CD1c-positive myeloid dendritic cell (primary cell): ENCODE results near the gene TRABD2B.

Experiments used
- DNase-seq: peaks from one replicate; pipeline ENCODE4 v3.0.0-alpha.2; 2016; ENCODE audit errors: extremely low spot score

TRABD2B gene

DNA sequence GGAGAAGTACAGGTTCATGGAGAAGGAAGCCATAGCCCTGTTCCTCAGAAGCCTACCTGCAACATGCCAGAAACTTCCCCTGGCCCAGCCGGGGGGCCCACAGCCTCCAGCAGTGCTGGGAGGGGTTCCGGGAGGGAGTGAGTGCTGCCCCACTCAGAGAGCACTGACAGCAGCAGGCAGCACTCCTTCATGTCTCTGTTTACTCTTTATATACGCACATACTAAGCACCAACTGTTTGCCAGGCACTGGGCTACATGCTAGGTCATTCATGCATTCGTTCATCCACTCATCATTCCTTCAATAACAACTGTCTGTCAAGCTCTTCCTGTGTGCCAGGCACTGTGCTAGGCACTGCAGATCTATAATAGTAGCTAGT, 120.6 kb downstream of the TRABD2B start:
- DNase-seq, result no peak

DNA sequence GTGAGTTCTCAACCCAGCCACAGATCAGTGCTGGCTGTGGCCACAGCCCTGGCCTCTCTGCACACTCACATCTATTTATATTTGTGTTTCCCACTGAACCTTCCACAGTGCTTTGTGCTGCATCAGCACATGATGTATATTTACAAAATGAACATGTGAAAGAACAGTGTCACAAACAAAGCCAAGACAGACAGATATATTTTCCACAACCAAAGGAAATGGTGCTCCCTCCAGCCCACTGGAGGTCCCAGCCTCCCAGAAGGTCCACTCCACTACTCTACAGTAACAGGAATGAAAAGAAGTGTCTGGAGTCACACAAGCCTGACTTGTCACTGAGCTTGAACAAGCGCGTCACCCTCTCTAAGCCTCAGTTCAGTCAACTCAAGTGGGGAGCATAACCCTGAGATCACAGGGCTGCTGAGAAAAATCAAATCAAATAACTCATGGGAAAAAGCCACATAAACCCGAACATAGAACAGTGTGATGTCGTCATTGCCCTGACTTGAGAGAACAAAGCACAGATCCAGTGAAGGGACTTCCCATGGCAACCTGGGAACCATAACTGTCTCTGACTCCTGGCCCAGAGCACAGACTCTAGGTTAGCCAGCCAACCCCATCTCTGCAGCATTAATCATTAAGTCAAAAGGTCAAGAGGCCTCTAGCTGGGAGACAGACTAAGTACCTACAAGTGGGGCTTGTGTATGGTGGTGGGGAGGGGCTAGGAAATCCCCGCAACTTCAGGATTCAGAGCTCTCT, 121.2 kb downstream of the TRABD2B start:
- DNase-seq, result no peak

DNA sequence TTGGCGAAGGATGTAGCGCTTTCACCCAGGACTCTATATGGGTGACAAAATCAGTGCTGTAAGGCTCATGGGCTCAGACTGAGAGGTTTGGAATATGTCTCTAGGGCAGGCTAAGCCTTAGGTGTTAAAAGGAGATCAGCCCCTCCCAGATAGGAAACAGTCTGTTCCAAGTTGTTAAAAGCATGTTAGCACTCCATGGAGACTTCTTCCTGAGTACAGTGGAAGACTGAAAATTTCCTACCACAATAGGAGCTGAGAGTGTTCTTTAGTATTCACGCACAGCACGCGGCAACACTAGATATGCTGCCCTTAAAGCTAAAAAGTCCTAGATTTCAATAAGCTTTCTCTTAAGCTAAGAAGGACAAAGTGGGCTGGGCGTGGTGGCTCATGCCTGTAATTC, 122.1 kb downstream of the TRABD2B start:
- no peak for DNase-seq

DNA sequence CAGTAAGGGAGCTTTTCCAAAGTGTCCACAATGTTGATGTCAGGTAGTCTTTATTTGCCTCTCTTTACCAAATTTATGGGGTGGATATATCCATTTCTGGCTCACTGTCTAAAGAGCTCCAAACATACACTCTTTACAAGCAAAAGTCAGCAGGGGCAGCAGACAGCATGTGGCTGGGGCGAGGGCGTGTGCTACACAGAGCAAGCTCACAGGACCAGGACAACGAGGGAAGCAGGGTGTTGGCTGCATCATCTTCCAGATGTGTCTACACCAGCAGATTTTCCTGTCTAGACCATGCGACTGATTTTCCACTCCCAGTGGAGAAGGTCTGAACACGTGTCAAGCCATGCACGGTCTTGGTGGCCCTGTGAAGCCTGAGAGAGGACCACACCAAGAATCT, 123.8 kb downstream of the TRABD2B start:
- DNase-seq, result no peak

DNA sequence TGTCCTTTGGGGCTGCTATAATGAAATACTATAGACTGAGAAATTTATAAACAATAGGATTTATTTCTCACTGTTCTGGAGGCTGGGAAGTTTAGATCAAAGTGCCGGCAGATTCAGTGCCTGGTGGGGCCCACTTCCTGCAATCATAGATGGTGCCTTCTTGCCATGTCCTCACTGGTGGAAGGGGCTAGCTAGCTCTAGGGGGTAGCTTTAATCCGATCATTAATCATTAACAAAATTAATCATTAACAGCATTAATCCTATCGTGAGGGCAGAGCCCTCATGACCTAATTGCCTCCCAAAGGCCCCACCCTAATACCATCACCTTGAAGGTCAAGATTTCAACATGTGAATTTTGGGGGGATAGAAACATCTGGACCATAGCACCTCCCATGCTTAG, 124.3 kb downstream of the TRABD2B start:
- DNase-seq, result no peak

DNA sequence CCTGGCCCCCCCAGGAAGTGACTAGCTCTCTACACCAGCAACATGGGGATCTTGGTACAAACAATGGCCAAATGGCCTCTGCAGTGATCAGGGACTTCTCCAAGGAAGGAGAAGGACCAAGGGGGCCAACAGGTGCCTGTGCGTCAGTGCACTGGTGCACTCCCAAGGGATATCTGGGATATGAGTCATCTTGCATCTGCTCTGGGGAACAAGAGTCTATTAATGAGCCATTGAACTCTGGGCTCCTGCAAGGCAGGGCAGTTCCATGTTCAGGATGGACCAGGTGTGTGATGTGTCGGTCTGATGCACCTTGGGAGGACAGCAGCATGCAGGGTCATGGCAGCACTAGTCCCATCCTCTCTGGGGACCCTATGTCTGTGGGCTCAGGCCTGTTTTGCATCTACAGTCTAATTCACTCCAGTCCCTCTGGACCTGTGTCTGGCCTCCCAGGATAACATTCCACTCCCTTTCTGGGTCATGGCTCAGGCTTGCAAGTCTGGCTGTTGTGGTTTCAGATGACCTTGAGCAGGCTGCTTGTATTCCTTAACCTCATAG, 125.3 kb downstream of the TRABD2B start:
- no peak for DNase-seq

DNA sequence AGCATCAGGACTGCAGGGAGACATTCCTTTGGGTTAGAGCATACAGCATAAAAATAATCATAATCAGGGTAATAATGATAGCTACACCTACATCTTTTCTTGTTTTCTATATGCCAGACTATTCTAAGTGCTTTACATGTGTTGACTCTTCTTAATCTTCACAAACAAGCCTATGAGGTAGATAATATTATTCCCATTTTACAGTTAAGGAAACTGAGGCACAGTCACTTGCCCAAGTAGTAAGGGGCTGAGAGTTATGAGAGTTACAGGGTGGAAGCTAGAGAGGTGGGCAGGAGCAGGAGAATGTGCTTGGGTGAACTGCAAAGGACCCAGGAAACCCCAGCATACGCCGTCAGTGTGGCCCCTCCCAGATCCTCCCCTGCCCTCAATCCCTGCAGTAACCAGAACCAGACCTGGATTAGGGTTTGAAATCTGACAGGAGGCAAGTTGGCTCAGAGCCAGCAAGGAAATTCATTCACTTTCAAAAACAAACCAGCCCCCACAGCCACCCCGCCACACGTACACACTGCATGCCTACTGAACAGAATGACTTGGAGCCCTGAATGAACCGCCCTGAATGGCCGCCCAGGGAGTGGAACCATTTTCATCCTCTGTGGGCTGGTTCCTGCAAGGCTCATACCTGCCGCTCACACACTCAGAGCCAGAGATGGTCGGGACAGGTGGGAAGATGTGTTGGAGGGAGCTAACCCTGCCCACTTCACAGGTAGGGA, 126.1 kb downstream of the TRABD2B start:
- no peak for DNase-seq

DNA sequence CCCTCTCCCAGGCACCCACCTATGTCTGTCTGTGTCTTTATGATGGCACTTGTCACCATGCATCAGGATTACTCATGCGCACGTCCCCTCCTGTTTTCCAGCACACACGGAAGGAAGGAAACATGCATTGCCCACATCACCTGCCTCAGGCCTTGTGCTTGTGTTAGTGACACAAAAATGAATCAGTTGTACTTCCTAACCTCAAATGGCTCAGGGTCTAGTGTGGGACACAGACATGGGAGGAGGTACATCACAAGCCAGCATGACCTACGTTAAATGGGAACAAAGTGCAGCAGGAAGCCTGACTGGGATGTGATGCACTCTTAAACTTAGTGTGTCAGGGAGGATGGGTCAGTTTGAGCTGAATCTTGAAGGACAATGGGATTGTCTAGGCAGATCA, 126.7 kb downstream of the TRABD2B start:
- no peak for DNase-seq

DNA sequence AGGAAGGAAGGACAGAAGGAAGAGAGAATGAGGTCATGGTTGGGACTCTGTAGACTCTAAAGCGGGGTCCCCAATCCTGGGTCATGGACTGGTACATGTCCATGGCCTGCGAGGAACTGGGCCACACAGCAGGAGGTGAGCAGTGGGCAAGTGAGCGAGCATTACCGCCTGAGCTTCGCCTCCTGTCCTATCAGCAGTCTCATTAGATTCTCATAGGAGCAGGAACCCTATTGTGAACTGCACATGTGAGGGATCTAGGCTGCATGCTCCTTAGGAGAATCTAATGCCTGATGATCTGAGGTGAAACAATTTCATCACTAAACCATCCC, 128.9 kb downstream of the TRABD2B start:
- DNase-seq, result no peak

DNA sequence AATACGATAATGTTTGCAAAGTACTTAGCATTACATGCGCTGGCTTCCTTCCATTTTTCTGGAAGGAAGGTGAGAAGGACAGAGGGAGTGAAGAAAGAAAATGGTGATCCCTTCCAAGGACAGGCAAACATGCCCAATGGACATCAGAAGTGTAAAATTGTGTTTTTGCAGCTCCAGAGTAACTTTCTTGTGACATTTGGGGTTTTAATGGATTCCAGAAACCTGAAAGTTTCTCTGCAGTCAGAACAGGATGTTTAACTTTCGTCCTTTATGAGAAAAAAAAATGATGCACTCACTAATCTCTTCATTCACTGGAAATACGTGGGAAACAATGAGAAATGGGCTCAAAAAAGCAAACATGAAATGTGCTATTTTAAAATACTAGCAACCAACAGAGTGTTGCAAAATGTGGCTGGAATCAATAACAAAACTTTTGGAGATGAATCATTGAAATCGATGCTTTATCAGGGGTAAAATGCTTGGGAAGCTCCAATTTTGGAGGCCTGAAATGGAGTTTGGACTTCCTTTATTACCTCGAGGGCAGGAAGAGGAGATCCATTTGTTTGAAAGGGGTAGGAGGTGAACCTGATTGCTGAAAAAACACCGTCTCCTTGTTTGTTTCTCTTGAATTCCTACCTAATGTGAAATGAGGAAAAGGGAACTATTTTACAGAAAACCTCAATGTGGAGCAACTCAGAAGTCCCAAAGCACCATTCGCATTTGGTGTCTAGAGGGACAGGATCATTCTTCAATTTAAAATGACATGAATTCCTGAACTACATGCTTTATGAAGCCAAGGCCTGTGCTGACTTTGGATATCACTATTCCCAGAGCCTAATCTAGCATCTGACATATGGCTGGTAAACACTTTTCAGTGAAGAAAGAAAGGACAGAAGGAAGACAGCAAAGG, 129.5 kb downstream of the TRABD2B start:
- DNase-seq, result no peak

DNA sequence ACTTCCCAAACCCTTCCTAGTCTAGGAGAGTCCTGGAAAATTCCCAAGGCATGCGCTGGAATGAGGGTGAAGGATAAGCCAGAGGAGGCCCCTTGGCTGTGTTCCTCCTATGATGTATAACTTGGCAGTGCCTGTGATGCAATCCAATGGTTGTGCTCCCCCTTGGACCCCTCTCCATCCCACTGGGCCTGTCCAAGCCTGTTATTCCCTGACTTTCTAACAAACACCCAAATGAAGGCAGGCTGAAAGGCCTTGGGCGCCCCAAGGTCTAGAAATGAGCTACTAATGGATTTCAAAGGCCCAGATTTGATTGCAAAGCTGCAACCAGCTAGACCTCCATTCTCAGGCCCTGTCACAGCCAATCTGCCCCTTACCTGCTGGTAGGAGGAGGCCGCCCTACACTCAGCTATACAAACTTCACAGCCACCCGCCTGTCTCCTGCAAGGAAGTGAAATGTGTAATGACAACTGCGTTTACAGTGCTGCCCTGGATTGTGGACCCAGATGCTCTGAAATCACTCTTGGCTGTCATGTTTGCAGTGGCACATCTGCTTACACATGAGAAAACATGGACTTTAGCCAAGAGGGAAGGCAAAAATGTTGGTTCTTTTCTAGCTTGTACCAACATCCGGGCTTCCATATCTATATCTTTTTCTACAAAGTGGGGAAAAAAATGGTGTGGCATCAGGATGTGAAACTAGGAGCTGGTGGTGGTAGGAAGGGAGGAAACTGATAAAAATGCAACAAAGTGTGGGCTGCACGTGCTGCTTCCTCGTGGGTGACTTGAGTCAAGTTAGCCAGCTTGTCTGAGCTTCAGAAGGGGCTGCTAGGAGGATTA, 130.4 kb downstream of the TRABD2B start:
- DNase-seq, result no peak

DNA sequence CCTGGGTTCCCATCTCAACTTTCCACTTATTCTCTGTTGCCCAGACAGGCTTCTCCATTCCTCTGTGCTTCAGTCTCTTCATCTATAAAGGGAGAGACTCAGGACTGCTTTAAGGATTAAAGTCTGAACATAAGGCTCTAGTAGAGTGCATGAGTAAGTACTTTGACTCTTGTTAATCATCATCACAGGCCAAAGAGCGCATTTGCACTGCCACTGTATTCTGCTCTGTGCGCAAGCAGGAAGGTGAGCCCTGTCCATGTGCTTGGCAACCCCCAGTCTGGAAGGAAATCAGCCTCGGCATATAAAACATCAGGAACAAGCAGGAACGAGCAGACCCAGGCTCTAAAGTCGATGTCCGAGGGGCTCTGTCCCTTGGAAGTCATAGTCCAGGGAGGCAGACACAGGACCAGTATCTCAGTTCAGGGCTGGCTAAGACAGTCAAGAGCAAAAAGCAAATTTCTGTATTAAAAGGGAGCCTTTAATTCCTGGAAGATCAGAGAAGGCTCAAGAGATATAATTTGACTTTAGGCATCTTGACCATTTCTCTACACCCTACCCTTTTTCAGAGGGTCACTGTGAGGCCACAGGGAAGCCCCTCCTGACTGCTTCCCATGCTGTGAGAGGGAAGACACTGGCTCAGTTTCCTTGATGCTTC, 131.2 kb downstream of the TRABD2B start:
- DNase-seq, result no peak

DNA sequence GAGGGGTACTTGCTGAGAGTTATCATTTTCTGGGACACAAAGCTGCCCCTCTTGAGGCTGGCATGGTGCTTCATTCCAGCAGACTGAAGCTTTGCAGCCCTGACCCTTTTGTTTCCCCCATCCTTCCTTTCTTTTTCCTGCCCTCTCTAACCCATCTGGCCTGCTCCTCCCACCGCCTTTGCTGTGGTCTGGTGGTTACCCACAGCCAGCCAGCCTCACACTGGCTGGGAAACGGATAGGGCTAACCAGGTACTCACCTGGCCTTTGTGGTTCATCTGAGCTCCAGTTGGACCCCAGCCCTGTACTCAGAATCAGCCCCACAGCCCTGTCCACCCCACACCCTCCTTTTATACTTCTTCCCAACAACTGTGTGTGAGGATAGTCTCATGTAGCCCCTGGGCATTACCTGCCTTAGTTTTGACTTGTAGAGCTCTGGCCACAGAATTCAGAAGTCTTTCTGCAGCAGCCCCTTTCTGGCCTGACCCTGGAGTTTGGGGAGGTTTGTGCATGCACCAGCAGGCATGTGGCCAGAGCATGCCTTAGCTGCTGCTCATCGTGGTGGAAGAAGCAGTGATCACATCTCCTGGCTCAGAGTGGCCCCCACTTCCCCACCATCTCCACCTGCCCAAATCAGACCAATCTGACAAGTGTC, 138.0 kb downstream of the TRABD2B start:
- no peak for DNase-seq

DNA sequence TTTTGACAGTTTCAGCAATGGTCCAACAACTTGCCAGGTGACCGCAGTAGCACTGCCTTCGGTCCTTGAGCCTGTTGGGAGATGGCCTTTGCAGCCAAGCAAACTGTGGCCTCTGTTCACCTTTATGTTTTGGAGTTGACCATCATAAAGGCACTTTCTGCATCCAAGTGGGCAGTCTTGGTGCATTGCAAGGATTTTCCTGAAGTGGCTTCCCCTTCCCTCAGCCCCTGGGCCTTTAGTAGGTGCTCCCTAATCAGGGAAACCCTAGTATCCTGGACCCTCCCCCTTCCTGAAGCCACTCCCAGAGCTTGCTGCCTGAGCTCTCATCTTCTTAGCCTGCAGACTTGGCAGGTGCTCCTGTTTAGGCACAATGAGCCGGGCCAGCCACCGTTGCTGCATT, 140.2 kb downstream of the TRABD2B start:
- no peak for DNase-seq

DNA sequence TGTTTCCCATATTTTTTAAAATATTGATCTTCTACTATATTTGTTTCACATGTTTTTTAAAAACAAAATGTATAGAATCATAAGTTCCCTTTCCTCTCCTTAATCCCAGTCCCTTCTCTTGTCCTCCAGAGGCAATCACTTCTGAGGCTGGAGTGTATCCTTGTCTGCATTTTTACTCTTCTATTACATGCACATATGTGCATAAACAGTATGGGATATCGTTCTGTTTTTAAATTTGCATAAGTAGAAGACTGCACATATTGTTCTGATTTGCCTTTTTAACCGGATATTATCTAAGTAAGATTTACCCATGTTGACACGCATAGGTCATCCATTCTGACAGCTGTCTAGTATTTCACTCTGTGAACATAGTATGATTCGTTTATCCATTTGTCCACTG, 142.0 kb downstream of the TRABD2B start:
- no peak for DNase-seq

DNA sequence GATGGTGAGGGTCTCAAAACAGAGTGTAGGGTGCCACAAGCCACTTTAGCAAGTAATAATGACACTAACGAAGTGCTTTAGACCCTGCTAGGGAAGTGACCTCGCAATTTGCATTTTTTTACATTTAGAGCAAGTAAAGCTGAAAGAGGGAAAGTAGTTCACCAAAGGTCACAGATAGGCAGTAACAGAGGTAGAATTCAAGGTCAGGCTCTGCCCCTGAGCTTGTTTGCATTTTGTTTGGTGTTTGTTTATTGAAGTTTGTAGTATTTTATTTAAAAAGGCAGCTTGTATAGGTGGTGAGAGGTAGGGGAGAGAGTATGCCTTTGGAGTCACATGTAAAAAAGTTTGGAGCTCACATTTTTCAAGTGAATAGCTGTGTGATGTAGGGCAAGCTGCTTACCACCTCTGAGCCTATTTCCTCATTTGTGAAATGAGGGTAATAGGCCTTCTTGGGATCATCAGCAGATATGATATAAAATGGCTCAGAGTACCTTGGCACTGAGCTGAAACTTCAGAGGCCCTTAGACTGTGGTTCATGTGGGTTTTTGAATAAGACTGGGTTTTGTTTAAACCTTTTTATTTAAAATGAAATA, 142.5 kb downstream of the TRABD2B start:
- DNase-seq, result no peak

DNA sequence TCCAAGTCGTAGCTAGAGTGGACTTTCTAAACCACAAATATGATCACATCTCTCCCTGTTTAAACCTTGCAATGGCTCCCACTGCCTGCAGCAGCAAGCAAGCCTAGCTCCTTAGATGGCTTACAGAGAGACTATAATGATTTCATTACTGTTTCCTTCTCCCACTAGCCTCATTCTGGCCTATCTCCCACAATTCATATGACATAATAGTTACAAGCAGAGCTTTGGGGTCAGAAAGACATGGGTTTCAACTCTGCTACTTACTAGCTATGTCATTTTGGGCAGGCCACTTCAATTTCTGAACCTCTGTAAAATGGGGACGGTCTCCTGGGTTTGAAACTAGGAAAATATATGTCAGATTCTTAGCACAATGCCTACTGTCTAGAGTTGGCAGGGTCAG, 143.3 kb downstream of the TRABD2B start:
- DNase-seq, result no peak

DNA sequence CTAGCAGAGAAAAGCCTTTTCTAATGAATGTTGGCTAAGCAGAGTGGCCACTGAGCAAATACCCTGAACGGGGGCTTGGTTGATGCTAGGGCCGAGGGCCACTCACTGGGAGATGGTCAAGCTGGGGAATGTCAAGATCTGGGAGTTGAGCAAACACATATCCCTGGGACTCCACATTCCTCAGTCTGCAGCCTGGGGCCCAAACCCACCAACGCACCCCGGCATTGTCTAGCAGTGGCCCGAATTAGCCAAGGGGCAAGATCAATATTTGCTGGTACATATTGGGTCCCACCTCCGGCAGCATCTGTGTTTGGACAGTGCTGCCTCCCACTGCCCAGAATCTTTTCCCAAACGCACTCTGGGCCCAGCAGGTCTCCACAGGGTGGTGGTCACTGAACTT, 144.1 kb downstream of the TRABD2B start:
- DNase-seq, result no peak

DNA sequence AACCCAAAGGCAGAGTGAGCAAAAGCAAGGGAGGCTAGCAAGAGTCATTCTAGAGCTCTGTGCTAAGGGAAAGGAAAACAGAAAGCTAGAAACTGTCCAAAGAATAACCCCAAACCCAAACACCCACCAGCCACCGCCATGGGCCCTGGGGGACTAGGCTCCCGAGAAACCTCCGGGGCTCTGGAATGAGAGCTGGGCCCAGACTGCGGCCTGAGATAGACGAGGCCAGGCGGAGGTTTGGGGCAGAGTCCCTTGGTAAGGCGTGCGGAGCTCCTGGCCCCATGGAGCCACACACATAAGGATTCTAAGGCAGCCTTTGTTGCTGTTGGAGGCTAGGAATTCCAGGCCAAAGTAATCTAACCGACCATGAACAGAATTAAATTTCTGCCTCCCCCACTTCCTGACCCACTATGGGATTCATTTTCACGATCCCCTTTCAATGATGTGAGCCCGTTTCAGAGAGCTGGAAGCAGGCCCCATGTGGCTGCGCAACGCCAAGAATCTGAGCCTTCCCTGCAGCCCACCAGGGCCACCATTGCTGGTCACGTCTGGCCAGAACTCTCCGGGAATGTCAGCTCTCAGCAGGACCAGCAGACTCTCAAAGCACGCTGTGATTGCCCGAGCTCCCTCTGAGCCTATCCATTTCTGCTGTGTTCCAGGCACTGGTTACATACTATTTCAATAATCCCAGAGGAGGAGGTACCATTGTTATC, 145.0 kb downstream of the TRABD2B start:
- DNase-seq, result no peak
